HG02938 (cell line): Measurements from ENCODE around the gene SMIM26.
"Not testable (repeated sequence)": the region's sequence is repeated elsewhere in the genome, so short reads cannot be mapped to it uniquely, and the experiment has no call there.

ENCODE experiments used
- ATAC-seq: cut with Tn5 transposase; IDR thresholded peaks from one replicate; pipeline ENCODE4 v1.9.1; 2021; ENCODE audit warnings: mild to moderate bottlenecking, moderate library complexity; ENCODE audit not compliant: unreplicated experiment

SMIM26 gene, protein sequence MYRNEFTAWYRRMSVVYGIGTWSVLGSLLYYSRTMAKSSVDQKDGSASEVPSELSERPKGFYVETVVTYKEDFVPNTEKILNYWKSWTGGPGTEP

DNA sequence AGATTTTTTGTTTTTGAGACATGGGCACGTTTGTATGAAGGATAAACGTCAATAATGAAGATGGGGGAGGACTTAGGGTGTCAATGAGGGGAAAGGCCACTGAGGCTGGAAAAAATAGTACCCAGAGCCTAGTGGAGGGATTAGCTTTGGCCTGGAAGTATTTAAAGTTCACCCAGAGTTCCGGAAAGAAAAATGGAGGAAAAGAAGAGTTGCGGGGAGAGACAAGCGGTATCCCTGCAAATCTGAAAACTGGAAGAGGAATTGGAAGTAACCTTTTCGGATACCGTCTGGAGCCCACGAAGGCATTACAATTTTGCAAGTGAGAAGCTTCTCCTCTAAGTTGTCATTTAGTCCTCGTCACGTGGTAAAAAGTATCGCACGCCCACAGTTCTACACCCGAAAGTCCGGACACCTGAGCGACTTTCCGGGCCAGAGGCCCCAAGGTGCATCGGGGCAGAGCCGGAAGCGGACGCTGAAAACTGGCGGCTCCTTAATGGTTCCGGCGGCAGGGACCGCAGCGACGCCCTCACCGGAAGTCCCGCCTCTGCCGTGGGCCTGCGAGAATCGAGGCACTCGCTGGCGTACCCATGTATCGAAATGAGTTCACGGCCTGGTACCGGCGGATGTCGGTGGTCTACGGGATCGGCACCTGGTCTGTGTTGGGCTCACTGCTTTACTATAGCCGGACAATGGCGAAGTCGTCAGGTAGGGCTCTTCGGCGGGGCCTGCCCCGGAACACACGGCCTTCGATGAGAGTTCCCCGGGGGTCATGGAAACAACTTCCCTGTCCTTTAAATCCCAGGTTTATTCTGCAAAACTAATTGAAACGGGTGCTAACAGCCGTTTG, at the start of gene SMIM26:
Gene SMIM26, plus strand, starts transcription at position 541 of the 847 bp plus-strand sequence. Its CDS starts 47 bp downstream, at position 588.
- peak; percentile 99 for ATAC-seq

DNA sequence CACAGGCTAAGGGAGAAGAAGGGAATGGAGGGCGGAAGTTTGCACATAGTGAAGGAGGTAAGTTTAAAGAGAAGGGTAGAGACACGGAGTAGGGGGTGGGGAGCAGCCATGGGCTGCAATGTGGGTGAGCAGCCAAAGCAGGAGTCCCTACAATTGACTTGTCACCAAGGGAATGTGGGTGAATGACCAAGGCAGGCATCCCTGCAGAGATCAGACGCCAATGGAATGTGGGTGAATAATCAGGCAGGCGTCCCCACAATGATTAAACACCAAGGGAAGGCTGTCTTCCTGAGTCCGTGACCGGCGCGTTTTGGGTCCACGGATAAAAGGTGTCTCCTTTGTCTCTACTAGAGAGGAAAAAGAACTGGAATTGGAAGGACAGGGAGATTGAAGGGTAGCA, 45.2 kb upstream of the SMIM26 start:
- ATAC-seq = not testable (repeated sequence)

DNA sequence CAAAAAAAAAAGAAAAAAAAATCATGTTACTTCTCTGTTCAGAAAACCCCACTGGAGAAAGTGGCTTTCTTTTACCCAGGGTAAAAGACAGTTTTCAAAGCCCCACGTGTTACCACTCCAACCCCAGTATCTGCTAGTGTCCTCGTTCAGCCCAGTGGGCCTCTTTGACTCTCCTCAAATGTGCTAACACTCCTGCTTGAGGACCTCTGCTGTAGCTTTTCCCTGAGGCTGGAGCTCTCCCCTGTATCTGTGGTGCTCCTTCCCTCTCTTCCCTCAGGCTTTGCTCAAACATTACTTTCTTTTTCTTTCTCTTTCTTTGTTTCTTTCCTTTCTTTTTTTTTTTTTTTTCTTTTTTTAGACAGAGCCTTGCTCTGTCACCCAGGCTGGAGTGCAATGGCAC, 44.2 kb upstream of the SMIM26 start:
- no peak for ATAC-seq

DNA sequence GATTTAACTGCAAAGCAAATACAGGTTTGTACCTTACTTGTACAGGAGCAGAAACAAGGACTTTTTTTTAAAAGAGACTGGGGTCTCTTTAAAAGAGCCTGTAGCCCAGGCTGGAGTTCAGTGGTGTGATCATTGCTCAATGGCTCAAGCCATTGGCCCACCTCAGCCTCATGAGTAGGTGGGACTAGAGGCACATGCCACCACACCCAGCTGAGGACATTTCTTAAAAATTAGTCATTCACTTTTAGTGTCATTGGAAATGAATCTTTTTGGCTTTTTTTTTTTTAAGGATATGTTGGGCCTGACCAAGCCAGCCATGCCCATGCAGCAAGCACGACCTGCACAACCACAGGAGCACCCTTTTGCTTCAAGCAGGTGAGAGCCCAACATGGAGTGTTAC, 42.6 kb upstream of the SMIM26 start:
- ATAC-seq = no peak

DNA sequence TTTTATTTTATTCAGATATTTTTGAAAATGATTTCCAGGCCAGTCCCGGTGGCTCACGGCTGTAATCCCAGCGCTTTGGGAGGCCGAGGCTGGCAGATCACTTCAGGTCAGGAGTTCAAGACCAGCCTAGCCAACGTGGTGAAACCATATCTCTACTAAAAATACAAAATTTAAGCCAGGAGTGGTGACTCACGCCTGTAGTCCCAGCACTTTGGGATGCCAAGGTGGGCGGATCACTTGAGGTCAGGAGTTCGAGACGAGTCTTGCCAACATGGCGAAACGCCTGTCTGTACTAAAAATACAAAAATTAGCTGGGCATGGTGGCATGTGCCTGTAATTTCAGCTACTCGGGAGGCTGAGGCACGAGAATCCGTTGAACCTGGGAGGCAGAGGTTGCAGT, 40.5 kb upstream of the SMIM26 start:
- not testable (repeated sequence) for ATAC-seq

DNA sequence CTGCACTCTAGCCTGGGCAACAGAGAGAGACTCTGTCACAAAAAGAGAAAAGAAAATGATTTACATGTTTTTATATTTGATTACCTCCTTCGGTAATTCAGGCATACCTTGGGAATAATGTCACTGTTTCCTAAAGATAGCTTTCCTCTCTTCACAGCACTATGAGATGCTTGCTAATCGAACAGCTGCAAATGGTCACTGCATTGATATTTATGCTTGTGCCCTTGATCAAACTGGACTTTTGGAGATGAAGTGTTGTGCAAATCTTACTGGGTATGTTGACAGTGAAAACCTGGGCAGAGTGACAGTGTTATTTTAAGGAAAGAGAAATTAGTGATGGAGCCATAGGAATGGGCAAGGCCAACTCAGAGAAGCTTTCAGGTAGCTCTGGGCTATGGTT, 39.9 kb upstream of the SMIM26 start:
- no peak for ATAC-seq

DNA sequence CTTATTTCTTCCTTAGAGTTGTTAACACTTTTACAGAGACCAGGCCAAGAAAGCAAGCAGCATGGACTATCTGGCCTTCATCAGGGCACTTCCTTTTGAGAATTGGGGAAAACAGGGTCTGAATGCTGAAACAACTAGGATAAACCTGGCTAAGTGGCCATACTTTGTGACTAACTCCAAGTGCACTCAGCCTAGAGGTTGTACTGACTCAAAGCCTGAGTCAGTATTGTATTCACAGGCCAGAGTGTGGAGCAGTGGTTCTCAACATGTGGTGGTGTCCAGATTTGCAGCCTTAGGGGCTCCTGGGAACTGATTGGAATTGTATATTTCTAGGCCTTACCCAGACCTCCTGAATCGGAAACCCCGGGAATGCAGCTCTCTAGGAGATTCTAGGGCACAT, 39.4 kb upstream of the SMIM26 start:
- ATAC-seq = no peak

DNA sequence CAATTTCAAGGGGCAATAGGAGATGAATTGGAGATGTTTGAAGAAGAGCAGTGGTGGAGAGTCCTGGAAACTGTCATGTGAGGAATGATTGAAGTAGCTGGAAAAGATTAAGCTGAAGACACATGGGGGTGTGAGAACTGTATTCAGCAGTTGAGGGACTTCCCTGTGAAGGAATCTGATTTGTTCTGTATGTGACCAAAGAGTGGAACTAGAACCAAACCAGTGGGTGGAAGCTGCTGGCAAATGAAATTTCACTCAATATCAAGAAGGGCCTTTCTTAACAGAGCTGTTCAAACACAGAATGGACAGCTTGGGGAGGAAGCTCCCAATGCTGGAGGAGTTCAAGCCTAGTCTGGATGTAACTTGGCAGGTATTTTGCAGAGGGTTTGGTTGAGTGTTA, 38.2 kb upstream of the SMIM26 start:
- ATAC-seq = no peak

DNA sequence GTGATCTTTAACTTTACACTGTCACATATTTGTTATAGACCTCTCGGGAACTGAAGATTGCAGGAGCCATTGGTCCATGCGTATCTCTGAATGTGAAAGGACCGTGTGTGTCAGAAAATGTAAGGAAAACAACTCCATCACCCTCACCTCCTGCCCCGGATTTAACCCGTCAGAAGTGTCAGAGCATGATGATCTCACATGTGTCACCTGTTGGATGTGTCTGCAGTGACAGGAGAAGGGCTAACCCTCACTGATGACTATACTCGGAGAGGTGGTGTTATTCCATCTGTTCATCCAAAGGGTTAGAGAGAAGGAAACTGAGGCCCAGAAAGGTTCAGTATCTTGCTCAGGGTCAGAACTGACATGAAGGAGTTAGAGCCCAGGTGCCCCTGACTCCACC, 34.6 kb upstream of the SMIM26 start:
- no peak for ATAC-seq

DNA sequence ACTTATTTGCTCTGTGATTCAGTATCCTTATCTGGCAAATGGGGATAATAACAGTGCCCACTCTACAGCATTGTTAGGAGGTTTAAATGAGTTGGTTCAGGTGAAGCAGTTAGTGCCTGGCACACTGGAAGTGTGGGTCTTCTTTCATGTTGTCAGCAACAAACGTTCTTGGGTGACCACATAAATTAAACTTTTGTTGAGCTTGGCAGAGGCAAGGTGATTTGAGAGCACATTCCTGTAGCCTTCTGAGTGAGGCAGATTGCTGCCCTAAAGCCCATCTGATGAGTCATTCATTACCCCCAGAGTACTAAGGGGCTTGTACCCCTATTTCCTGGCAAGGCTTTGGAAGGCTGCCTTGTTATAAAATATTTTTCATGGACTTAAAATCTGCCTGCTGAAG, 33.7 kb upstream of the SMIM26 start:
- no peak for ATAC-seq

DNA sequence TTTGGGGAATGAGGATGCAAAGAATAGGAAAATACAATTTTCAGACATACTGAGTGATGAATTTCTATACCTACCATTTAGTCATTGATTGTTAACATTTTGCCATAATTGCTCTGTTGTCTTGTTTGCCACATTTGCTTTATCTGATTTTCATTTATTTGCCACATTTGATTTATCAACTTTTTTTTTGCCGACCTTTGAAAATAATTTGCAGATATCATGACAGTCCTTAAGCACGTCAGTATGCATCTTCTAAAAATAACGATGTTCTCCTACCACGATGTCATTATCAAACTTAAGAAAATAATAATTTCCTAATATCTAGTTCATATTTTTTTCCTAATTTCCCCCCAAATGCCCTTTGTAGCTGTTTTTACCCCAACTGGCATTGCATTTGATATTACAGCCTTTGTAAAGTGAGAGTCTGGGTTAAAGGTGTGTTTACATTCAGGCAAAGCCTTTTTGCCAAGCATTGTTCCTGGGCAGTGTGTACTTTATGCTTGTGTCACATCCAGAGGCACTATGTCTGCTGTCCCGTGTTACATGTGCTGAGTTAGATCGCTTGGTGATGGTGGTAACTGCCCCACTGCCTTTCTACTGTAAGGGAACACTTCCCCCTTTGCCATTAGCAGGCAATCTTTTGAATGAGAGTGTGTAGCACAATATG, 33.1 kb upstream of the SMIM26 start:
- no peak for ATAC-seq

DNA sequence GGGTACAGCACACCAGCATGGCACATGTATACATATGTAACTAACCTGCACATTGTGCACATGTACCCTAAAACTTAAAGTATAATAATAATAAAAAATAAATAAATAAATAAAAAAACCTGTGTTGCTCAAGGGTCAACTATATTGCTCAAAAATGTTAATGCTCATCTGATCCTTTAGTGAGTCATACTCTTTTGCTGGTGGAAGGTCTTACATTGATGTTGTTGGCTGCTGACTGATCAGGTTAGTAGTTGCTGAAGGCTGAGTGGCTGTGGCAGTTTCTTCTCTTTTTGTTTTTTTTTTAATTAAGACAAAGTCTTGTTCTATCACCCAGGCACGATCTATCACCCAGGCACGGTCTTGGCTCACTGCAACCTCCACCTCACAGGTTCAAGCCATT, 29.6 kb upstream of the SMIM26 start:
- ATAC-seq = no peak

DNA sequence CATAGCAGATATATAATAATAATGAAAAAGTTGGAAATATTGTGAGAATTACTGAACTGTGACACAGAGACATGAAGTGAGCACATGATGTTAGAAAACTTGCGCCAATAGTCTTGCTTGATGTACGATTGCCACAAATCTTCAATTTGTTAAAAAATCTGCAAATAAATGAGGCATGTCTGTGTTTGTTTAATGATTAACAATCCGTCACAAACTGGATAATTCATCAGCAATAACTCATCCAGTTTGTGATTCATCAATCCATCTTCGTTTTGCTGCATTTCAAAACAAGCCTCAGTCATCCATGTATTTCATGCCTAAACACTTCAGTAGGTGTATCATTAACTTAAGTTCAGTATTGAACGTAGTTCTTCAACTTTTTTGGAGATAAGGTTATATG, 25.5 kb upstream of the SMIM26 start:
- no peak for ATAC-seq

DNA sequence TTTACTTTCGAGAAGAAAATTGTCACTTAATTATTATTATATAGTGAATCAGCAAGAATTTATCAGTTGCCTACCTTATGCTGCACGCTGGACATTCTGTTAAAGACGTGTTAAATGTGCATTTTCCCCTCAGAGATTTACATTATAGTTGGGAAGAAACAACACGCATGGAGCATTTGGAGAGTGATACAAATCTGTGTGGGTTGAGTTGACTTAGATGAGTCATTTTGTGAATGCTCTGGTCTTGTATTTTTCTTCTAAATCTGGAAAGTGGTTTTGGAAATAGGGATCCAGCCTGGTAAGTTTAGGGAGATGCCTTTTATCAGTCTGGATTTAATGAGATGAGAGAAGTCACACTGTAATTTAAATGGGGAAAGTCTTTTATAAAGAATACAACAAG, 24.0 kb upstream of the SMIM26 start:
- no peak for ATAC-seq

DNA sequence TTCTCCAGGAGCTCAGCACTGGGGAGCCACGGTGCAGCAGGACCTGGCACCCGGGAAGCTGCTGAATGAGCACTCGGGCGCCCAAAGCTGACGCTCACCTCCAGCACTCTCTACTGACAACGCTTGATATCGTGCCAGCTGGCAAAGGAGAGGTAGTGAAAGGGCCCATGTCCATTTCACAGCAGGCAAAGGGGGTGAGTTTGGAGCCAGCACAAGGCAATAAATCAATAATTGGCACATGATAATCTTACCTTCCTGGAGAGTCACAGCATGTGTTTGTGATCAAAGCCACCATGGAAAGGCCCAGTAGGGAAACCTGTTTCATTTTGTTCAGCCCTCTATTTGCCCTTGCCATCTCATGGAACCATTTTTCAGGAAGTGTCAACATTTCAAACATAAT, 23.3 kb upstream of the SMIM26 start:
- no peak for ATAC-seq

DNA sequence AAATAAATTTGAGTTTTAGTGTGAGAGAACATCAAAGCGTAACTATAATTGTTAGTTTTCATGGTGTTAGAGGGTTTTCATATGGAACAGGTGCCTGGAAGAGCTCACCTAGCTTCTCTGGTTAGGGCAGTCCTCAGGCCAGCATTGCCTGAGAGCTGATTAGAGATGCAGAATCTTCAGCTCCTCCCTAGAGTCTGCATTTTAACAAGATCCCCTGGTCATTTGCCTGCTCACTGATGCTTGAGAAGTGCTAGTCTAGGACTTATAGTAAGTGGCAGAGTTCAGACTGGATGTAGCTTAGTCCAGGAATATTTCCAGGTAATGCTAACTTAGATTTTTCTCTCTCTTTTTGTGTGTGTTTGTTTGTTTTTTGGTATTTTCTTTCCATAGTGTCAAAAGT, 21.7 kb upstream of the SMIM26 start:
- ATAC-seq = no peak

DNA sequence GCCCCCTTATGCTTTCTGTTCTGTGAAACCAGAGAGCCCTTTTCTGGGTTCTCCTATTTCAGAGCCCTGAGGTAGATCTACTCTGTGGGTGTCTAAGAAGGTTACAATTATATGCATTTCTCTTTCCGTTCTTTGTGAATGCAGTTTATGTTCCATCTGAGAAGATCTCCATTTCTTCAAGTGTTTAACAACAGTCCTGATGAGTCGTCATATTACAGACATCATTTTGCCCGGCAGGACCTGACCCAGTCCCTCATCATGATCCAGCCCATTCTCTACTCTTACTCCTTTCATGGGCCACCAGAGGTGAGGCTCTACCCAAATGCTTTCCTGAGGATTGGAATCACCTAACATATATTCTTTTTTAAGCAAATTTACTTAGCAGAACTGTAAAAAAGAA, 18.8 kb upstream of the SMIM26 start:
- ATAC-seq = no peak

DNA sequence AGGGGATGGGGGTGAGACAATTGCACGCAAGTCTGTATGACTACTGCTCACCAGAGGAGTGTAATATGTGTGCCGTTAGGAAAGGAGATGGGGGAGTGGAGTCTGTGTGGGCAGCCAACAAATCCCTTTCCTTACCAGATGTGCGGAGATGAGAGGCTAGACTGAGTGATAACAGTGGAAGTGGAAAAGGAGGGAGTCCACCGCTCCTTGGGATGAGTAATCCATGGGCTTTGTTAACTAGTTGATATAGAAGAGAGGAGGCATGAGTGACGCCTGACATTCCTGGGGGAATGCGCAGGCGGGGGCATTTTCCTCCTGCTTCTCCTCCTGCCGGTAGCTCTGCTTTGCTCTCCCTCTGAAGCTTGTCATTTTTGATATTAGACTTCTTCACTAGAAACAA, 13.5 kb upstream of the SMIM26 start:
- ATAC-seq = no peak

DNA sequence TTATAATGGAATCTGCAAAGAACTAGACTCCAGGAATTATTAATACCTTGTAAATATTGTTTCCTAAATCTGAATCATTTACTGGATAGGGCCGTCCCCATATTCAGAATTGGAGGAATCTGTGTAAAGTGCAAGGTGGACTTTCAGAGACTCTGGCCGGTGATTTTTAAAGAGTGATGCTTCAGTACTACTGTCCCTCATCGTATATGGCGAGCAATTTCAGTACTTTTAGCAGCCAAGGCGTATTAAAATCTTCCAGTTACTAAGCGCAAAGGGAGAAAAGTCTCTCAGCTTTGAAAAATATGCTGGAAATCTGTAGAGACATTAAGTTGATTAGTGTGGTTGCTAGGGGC, 483 bp downstream of the SMIM26 start:
- ATAC-seq = peak; percentile 28

DNA sequence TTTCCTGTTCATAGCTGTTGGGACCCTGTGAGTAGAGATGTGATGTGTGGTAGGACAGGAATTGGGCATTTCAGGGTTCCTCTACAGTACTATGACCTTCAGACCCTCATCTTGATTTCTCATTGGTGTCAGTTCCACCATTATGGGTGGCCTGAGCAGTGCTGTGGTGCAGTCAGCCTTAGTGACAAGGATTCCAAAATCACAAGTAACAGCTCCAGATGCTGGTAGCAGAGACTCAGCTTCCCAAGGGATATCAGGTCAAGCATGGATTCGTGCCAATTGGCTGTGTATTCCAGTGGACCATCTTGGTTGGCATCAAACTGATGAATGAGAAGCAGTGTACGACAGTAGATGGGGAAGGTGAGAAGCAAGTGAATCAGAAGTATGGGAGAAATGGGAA, 3.8 kb downstream of the SMIM26 start:
- no peak for ATAC-seq

DNA sequence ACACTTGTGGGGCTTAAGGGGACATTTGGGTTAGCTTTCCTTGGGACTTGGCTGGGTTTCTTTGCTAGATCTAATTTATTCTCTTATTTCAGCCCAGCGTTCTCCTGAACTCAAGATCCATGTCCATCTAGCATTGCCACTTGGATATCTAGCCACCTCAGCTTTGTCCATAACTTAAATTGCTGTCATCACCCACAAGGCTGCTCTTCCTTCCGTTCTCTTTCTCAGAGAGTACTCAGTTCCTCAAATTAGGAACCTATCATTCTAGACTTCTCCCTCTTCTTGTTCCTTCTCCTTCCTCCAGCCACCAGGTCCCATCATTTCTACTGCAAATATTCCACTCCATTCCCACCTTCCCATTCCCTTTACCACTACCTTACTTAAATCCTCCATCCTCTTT, 4.3 kb downstream of the SMIM26 start:
- ATAC-seq = no peak

DNA sequence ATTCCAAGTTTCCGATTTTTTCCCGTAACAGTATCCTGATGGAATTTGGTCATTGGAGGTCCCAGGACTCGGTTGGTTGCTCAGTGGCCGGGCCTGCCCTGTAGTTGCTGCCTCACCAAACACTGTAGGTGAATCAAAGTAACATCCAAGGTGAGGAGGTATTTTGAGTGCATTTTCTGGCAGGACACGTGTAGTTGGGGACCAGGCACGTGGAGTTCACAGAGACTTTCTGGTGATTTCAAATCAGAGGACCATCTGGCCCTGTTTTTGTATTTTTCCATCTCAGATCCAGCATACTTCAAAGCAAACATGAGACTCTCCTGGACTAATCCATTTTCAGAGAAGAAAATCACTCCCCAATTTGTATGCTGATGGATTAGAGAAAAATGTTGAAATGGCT, 10.7 kb downstream of the SMIM26 start:
- no peak for ATAC-seq
